Subcutaneous adipose tissue (tissue), 4 donors: ENCODE data around the gene HMX2. TPM values are rescaled to one million over a fixed set of nuclear protein-coding genes. Genes with fewer than 3 reads are reported as not detected.

Experiments
- total RNA-seq, 4 donors: library from RNA; depleted of rRNA; stranded (reverse); fragments of >200 nt; gene quantifications; one replicate each; pipeline ENCODE4 v1.1.0, GENCODE V29; 2016
- TF ChIP-seq, protein P1 (sequence below): fragments of 450-650 bp; IDR thresholded peaks from one replicate; pipeline ENCODE4 v1.5.1; 2016; ENCODE audit warnings: low read depth, mild to moderate bottlenecking, control low read depth, antibody characterized with exemption, moderate library complexity

Gene HMX2
- total RNA-seq, 4 donors from 2014 or later = not detected

DNA sequence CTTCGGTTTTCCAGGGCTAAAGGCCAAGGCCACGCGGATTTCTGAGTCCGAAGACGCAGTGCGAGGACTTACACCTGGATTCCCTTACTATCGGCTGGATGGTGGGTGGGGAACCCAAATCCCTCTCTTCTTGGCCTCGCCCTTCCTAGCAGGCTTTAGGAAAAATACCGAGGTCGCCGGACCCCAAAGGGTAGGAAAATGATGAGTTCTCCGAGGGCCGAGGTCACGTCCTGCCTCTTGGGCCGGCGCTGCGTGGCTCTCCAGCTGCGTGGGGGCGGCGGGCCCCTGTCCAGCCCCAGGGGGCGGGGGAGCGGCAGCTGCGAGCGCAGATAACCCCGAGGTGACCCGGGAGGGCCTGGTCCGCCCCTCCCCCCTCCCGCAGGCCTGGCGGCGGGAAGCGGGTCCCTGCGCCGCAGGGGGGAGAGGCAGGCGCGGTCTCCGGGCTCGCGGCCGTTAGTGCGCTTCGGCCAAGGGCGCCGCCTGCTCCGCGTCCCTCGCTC is 13.0 kb upstream of the HMX2 start:
- TF ChIP-seq, protein P1, sequence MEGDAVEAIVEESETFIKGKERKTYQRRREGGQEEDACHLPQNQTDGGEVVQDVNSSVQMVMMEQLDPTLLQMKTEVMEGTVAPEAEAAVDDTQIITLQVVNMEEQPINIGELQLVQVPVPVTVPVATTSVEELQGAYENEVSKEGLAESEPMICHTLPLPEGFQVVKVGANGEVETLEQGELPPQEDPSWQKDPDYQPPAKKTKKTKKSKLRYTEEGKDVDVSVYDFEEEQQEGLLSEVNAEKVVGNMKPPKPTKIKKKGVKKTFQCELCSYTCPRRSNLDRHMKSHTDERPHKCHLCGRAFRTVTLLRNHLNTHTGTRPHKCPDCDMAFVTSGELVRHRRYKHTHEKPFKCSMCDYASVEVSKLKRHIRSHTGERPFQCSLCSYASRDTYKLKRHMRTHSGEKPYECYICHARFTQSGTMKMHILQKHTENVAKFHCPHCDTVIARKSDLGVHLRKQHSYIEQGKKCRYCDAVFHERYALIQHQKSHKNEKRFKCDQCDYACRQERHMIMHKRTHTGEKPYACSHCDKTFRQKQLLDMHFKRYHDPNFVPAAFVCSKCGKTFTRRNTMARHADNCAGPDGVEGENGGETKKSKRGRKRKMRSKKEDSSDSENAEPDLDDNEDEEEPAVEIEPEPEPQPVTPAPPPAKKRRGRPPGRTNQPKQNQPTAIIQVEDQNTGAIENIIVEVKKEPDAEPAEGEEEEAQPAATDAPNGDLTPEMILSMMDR = no peak

DNA sequence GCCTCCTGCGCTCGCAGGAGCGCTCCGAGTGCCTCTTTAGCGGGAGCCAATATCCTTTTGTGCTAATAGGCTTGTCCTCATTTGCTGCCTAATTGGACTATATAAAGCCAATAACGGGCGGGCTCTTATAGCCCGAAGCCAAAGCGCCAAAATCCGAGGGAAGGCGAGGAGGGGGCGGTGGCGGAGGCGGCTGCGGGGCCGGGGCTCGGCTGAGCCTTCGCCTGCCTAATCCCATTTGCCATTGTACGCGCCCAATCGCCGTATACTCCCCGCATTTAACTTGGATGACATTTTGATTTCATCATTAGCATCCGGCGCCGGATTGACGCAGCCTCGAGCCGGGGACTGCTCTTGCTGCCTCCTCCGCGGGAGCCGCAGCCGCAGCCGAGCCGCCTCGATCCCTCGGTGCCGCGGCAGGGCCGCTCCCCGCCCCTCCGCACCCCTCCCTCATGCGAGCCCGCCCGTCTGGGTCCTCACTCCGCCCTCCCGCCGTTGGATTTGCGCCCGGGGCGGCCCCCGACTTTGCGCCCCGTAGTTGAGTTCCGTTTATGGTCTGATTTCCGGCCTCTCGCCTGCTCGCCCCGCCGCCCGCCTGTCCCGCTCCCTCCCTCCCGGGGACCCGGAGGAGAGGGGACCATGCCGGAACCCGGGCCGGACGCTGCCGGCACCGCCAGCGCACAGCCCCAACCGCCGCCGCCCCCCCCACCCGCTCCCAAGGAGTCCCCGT is 12.4 kb upstream of the HMX2 start, which contains the start of gene HMX3:
TSS of gene HMX3 (plus strand) at position 556 of the 727 bp plus-strand sequence. CDS start at position 637, 81 bp downstream.
- TF ChIP-seq, protein P1 = no peak

DNA sequence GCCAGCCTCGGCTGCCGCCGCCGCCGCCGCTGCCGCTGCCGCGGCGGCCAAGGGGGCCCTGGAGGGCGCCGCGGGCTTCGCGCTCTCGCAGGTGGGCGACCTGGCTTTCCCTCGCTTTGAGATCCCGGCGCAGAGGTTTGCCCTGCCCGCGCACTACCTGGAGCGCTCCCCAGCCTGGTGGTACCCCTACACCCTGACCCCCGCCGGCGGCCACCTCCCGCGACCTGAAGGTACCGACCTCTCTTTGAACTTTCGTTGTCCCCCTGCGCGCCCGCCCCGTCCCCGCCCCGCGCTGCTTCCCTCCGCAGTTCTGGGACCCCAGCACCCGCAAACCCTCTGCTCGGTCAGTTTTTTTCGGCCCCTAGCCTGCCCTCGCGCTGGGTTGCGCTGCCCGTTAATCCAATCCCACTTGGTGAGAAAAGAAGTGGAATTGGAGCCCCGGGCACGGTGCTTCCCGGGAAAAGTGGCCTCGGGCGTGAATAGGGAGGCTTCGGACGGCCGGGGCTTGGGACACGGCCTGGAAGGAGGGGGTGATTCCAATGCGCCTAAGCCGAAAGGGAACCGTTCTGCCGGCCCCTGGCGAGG is 11.6 kb upstream of the HMX2 start:
- TF ChIP-seq, protein P1 = no peak

DNA sequence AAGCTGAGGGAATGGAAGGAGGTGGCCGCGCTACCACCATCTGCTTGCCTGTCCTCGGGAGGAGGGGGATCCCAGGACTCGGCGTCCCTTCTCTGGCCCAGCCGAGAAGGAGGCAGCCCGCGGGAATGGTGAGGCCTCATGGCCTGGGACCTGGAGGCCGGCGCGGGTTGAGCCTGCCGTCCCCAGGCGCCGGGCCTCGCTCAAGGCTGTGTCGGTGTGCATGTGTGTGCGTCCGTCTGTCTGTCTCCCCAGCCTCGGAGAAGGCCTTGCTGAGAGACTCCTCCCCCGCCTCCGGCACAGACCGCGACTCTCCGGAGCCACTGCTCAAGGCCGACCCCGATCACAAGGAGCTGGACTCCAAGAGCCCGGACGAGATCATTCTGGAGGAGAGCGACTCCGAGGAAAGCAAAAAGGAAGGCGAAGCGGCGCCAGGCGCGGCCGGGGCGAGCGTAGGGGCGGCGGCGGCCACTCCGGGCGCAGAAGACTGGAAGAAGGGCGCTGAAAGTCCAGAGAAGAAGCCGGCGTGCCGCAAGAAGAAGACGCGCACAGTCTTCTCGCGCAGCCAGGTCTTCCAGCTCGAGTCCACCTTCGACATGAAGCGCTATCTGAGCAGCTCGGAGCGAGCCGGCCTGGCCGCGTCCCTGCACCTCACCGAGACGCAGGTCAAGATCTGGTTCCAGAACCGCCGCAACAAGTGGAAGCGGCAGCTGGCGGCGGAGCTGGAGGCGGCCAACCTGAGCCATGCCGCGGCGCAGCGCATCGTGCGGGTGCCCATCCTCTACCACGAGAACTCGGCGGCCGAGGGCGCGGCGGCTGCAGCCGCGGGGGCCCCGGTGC is 10.9 kb upstream of the HMX2 start:
- TF ChIP-seq, protein P1 = no peak

DNA sequence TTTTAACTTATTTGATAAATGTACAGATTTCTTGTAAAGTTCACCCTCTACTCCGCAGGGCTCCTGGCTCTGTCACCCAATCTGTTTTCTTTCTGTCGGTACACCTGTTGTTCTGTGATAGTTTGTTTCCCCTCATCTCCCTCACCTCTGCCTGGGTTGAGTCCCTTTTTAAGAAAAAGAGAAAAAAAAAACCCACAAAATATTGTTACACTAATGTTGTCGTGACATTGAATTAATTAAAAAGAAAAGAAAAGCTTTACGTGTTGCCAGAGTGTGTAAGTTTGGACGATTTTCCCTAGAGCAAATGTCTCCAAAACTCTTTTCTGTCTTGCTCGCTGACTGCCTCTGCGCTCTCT is 8.8 kb upstream of the HMX2 start:
- TF ChIP-seq, protein P1 = no peak

DNA sequence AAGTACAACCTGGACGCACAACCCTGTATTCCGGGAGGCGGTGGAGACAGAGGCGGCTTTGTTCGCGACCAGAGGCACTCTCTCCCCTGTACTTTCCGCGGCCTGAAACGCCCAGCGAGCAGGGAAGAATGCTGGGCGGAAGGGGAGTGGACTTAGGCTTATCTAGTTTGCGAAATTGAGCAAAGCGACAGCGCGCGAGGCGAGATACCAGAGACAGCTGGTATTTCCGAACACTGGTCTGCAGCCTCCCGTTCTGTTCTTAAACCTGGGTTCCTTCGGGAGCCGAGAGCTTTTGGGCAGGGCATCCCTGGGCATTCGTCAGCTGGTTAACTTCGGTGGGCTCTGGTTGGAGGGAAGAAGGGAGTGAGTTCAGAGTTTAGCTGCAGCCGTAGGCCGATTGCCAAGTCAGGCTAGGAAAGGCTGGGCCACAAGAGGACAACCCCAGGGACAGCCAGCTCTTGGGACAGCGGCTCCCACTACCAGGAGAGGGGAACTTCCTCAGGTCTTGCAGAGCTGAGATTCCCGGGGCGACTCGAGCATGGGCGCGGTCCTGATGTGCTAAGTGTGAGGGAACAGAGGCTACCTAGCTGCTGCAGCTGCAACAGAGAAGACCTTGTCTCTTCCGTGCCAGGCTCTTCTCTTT is 8.3 kb upstream of the HMX2 start:
- TF ChIP-seq, protein P1 = no peak
